Activated CD4-positive, alpha-beta T cell treated with anti-CD3 and anti-CD28 coated beads for 36 hours (primary cell): Measurements from ENCODE around the gene HUNK. TPM values are rescaled to one million over a fixed set of nuclear protein-coding genes. Genes with fewer than 3 reads are reported as not detected.
A peak's percentile ranks its signal among the peaks of the same experiment; 100 is the strongest.

Source experiments
- ATAC-seq: fragments of 200-7000 bp; cut with Tn5 transposase; one replicate; pipeline ENCODE4 v1.10.0; 2021; ENCODE audit warnings: mild to moderate bottlenecking, moderate library complexity
- CTCF ChIA-PET: fragments of 350-600 bp; sonication (Branson Sonifier 250); formaldehyde crosslinking; loops from one replicate; lab custom pipeline; 2021; ENCODE audit warnings: antibody characterized with exemption; lab: Charles Lee
- POLR2A ChIA-PET: fragments of 350-600 bp; sonication (Branson Sonifier 250); formaldehyde crosslinking; loops from one replicate; lab custom pipeline; 2021; ENCODE audit warnings: antibody characterized with exemption, inconsistent platforms; lab: Charles Lee
- DNase-seq: peaks from one replicate; pipeline ENCODE4 v3.0.0-alpha.2; 2020
- H3K27ac Mint-ChIP-seq: one replicate; pipeline ENCODE4 v1.8.0; 2021; ENCODE audit warnings: mixed read lengths
- H3K27me3 Mint-ChIP-seq: one replicate; pipeline ENCODE4 v1.8.0; 2021; ENCODE audit warnings: mixed read lengths
- H3K36me3 Mint-ChIP-seq: one replicate; pipeline ENCODE4 v1.8.0; 2021; ENCODE audit warnings: low read depth, mixed read lengths
- H3K4me1 Mint-ChIP-seq: one replicate; pipeline ENCODE4 v1.8.0; 2021; ENCODE audit warnings: mixed read lengths
- H3K4me3 Mint-ChIP-seq: one replicate; pipeline ENCODE4 v1.8.0; 2021; ENCODE audit warnings: mild to moderate bottlenecking, moderate library complexity, mixed read lengths
- H3K9me3 Mint-ChIP-seq: one replicate; pipeline ENCODE4 v1.8.0; 2021; ENCODE audit warnings: low read depth, mixed read lengths
- intact Hi-C, 2 experiments: fragments of 100-400 bp; cut with DNase I in 1 of 2; cut with micrococcal nuclease in 1 of 2; formaldehyde crosslinking; loops; one replicate each; pipeline versions ENCODE4 v1.14.2 to v1.15.1; 2022 to 2024; cut with DNase I, micrococcal nuclease
- total RNA-seq, 2 experiments: library from RNA; stranded (reverse); gene quantifications; one replicate each; pipeline ENCODE4 v1.2.3, GENCODE V29; 2021

HUNK gene
- total RNA-seq, 2 experiments from 2014 or later, result 0.02 to 0.27 TPM

- Mint-ChIP-seq H3K9me3 (no peaks in the 10 kb centered on the region), H3K27ac (no peak overlapping the region), H3K36me3 (no peaks in the 10 kb centered on the region), H3K27me3 (peaks cover 10% of the 10 kb centered on the region), H3K4me3 (no peak overlapping the region), H3K4me1 (no peaks in the 10 kb centered on the region)
- CTCF ChIA-PET, result interaction anchor here (1.1 kb wide), 1 partner anchor 126 kb away, joined by 3 read pairs; no protein-coding TSS in a partner anchor
- intact Hi-C loops, result no loop called here
- POLR2A ChIA-PET, result no interaction called here
- peak; percentile 11 for DNase-seq
- ATAC-seq, result no peak
Observed at GRCh38 chr21:31991356-31992331, 118.8 kb downstream of the HUNK start.

- CTCF ChIA-PET, result no interaction called here
Observed at GRCh38 chr21:31992391-31992790, 119.6 kb downstream of the HUNK start.

DNA sequence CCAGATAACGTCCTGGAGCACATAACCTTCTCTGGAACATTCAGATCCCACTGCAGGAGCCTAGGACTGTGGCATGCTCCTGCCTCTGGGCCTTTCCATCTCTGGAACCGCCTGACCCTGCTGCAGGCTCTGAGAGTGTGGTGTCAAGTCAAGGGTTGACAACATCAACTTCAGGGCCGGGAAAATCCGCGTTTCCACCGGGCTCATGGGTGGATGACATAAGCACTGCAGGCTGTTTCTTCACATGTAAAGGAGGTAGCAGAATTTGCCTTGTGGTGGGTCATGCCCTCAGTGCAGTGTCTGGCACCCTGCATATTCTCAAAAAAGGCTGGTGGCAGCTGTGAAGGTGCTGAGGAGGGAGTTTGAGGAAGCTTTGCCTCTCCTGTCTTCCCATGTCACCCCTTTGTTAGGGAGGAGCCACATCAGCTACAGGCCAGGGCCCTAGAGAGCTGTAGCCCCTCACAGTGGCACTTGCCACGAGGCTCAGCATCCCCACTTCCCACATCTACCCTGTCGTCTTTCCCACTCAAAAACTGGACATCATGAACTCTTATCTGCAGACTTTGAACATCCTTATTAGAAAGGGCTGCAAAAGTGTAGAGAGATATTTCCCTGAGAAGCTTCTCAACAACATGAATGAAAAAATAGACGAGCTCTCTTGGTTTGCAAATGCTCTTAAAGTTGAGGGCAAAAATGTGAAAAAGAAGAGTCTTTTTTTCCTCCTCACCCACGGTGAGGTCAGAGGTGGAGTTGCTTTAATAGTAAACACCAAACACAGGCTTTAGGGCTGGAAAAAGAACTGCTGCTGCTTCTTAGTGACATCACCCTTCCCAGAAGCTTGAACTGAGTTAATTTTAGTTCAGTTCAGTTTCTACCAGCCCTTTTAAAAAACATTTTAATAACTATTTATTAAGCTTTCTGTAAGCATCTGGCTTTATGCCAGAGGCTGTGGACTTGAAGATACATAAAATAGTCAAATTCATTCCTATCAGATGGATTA, 121.3 kb downstream of the HUNK start:
- intact Hi-C loops, result no loop called here
- ChIA-PET CTCF (no interaction called here), POLR2A (no interaction called here)
- H3K27me3 Mint-ChIP-seq, result peaks cover 6% of the 10 kb centered on the region
- H3K9me3 Mint-ChIP-seq, result no peaks in the 10 kb centered on the region
- no peak for ATAC-seq
- no peak overlapping the region for H3K27ac Mint-ChIP-seq
- no peaks in the 10 kb centered on the region for H3K4me1 Mint-ChIP-seq
- H3K36me3 Mint-ChIP-seq, result no peaks in the 10 kb centered on the region
- no peak for DNase-seq
- H3K4me3 Mint-ChIP-seq, result no peak overlapping the region

More at GRCh38 chr21:31992391-31992790, 119.6 kb downstream of the HUNK start:
- intact Hi-C loops, result no loop called here
- ATAC-seq (no peak), DNase-seq (no peak)
- H3K27me3 Mint-ChIP-seq, result peaks cover 8% of the 10 kb centered on the region
- H3K36me3 Mint-ChIP-seq, result no peaks in the 10 kb centered on the region
- no peaks in the 10 kb centered on the region for H3K4me1 Mint-ChIP-seq
- no peak overlapping the region for H3K27ac Mint-ChIP-seq
- no peak overlapping the region for H3K4me3 Mint-ChIP-seq
- no peaks in the 10 kb centered on the region for H3K9me3 Mint-ChIP-seq
- POLR2A ChIA-PET, result no interaction called here

- POLR2A ChIA-PET, result no interaction called here
- H3K27ac Mint-ChIP-seq, result no peak overlapping the region
- DNase-seq (no peak), ATAC-seq (no peak)
- no peaks in the 10 kb centered on the region for H3K4me1 Mint-ChIP-seq
- H3K27me3 Mint-ChIP-seq, result peaks cover 2% of the 10 kb centered on the region
- no peak overlapping the region for H3K4me3 Mint-ChIP-seq
- no peaks in the 10 kb centered on the region for H3K36me3 Mint-ChIP-seq
- intact Hi-C loops, result no loop called here
- CTCF ChIA-PET, result interaction anchor here (0.7 kb wide), 1 partner anchor 161 kb away, joined by 3 read pairs; no protein-coding TSS in a partner anchor
- no peaks in the 10 kb centered on the region for H3K9me3 Mint-ChIP-seq
Observed at GRCh38 chr21:31997191-31997590, 124.4 kb downstream of the HUNK start.

- intact Hi-C loops, result no loop called here
- peaks cover 2% of the 10 kb centered on the region for H3K27me3 Mint-ChIP-seq
- no peaks in the 10 kb centered on the region for H3K4me1 Mint-ChIP-seq
- H3K9me3 Mint-ChIP-seq, result no peaks in the 10 kb centered on the region
- no peak overlapping the region for H3K4me3 Mint-ChIP-seq
- H3K36me3 Mint-ChIP-seq, result no peaks in the 10 kb centered on the region
- no peak for DNase-seq
- H3K27ac Mint-ChIP-seq, result no peak overlapping the region
- ChIA-PET POLR2A (interaction anchor here (0.7 kb wide), 1 partner anchor 478 kb away, joined by 3 read pairs; no protein-coding TSS in a partner anchor), CTCF (no interaction called here)
- ATAC-seq, result no peak
Observed at GRCh38 chr21:31999810-32000468, 127.1 kb downstream of the HUNK start.

- no peak for DNase-seq
- no peak for ATAC-seq
- Mint-ChIP-seq H3K4me1 (no peaks in the 10 kb centered on the region), H3K9me3 (no peaks in the 10 kb centered on the region), H3K27me3 (no peaks in the 10 kb centered on the region), H3K27ac (no peak overlapping the region), H3K36me3 (no peaks in the 10 kb centered on the region), H3K4me3 (no peak overlapping the region)
- intact Hi-C loops, result no loop called here
- POLR2A ChIA-PET, result no interaction called here
- CTCF ChIA-PET, result no interaction called here
Observed at GRCh38 chr21:32001390-32001789, 128.6 kb downstream of the HUNK start.

- no peak overlapping the region for H3K27ac Mint-ChIP-seq
- ChIA-PET POLR2A (no interaction called here), CTCF (interaction anchor here (0.6 kb wide), 2 partner anchors 33 to 188 kb away, joined by 3 read pairs; no protein-coding TSS in a partner anchor)
- intact Hi-C loops, result no loop called here
- no peaks in the 10 kb centered on the region for H3K36me3 Mint-ChIP-seq
- no peaks in the 10 kb centered on the region for H3K4me1 Mint-ChIP-seq
- H3K27me3 Mint-ChIP-seq, result no peaks in the 10 kb centered on the region
- no peak for DNase-seq
- ATAC-seq, result no peak
- no peaks in the 10 kb centered on the region for H3K9me3 Mint-ChIP-seq
- no peak overlapping the region for H3K4me3 Mint-ChIP-seq
Observed at GRCh38 chr21:32003411-32003810, 130.6 kb downstream of the HUNK start.

GRCh38 chr21:32004291-32004690, 131.5 kb downstream of the HUNK start:
- Mint-ChIP-seq H3K27ac (no peak overlapping the region), H3K4me1 (no peaks in the 10 kb centered on the region), H3K9me3 (no peaks in the 10 kb centered on the region), H3K27me3 (peaks cover 4% of the 10 kb centered on the region), H3K36me3 (no peaks in the 10 kb centered on the region), H3K4me3 (no peak overlapping the region)
- CTCF ChIA-PET, result no interaction called here
- intact Hi-C loops, result no loop called here
- POLR2A ChIA-PET, result no interaction called here
- DNase-seq (no peak), ATAC-seq (no peak)

DNA sequence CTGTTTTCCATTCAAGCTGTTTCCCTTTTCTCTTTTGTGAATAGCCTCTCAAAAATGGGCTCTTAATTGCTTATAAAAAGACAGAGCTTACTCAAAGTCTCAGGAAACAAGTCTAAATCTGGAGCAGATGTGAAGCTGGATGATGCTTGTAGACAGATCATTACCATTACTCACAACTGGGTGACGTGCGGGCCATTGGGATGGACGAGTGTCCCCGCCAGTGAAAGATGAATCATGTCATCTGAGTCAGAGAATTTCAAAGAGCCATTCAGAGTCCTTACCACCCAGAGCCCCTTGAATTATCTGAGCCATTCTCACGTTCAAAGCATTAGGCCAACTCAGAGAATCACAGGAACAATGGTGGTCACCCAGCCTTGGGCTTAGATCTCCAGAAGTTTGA, 134.6 kb downstream of the HUNK start:
- ChIA-PET POLR2A (no interaction called here), CTCF (interaction anchor here (0.6 kb wide), 1 partner anchor 142 kb away, joined by 3 read pairs; no protein-coding TSS in a partner anchor)
- peaks cover 4% of the 10 kb centered on the region for H3K27me3 Mint-ChIP-seq
- no peaks in the 10 kb centered on the region for H3K9me3 Mint-ChIP-seq
- H3K27ac Mint-ChIP-seq, result no peak overlapping the region
- no peak for ATAC-seq
- intact Hi-C loops, result no loop called here
- H3K4me3 Mint-ChIP-seq, result no peak overlapping the region
- H3K36me3 Mint-ChIP-seq, result no peaks in the 10 kb centered on the region
- no peaks in the 10 kb centered on the region for H3K4me1 Mint-ChIP-seq
- DNase-seq, result no peak

DNA sequence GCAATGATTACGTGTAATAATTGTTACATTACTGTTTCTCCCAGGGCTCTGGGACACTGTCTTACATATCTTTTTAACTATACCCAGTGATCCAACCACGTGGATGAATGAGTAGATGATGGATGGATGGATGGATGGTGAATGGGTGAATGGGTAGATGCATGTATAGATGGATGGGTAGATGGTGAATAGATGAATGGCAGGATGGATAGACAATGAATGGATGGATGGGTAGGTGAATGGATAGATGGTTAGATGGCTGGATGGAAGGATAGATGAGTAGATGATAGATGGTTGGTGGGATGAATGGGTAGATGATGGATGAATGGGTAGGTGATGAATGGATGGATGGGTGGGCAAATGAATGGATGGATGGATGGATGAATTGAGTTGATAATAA, 135.9 kb downstream of the HUNK start:
- Mint-ChIP-seq H3K36me3 (no peaks in the 10 kb centered on the region), H3K4me1 (no peaks in the 10 kb centered on the region), H3K9me3 (no peaks in the 10 kb centered on the region), H3K4me3 (no peak overlapping the region), H3K27me3 (peaks cover 4% of the 10 kb centered on the region), H3K27ac (no peak overlapping the region)
- no peak for DNase-seq
- POLR2A ChIA-PET, result no interaction called here
- intact Hi-C loops, result no loop called here
- CTCF ChIA-PET, result no interaction called here
- no peak for ATAC-seq

GRCh38 chr21:32009263-32009662, 136.4 kb downstream of the HUNK start:
- intact Hi-C loops, result no loop called here
- Mint-ChIP-seq H3K27me3 (peaks cover 4% of the 10 kb centered on the region), H3K9me3 (no peaks in the 10 kb centered on the region), H3K27ac (no peak overlapping the region), H3K36me3 (no peaks in the 10 kb centered on the region), H3K4me3 (no peak overlapping the region), H3K4me1 (no peaks in the 10 kb centered on the region)
- POLR2A ChIA-PET, result no interaction called here
- CTCF ChIA-PET, result no interaction called here
- ATAC-seq (no peak), DNase-seq (no peak)
